HG03460 (cell line): ENCODE data around the gene KCNK6.
A peak's percentile ranks its signal among the peaks of the same experiment; 100 is the strongest.
"Not testable (repeated sequence)": the region's sequence is repeated elsewhere in the genome, so short reads cannot be mapped to it uniquely, and the experiment has no call there.

Experiments
- ATAC-seq: cut with Tn5 transposase; IDR thresholded peaks from one replicate; pipeline ENCODE4 v1.9.1; 2021; ENCODE audit not compliant: unreplicated experiment

KCNK6 gene

DNA sequence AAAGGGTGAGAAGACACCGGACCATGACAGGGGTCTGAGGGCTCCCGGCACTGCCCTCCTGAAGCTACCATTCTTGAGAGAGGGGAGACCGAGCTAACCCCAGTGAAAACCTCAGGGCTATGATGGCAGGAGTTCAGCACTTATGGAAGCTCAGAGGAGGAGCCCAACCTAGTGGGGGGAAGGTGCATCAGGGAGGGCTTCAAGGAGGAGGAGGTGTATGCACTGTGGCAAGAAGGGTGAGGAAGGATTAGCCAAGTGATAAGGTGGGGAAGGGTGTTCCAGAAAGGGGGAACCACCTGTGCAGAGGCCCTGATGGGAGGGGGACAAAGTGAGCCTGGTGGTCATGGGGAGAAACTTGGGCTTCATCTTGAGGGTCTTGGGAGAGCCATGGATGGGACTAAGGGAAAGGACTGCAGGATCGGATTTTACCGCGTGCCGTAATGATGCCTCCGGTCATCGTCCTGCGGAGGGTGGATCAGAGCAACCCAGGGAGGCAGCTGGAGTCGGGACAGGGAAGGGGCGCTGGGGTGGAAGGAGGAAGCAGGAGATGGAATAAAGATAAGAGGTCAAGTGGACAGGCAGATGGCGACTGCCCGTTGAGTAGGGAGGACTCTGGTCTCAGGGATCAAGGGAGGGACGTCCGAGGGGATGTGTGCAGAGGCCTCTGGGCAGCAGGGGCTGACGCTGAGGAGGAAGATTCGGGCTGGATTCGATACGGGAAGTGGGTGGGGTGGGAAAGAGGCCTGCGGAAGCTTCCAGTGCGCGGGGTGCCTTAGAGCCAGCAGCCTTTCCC is 41.4 kb downstream of the KCNK6 start:
- ATAC-seq = no peak

DNA sequence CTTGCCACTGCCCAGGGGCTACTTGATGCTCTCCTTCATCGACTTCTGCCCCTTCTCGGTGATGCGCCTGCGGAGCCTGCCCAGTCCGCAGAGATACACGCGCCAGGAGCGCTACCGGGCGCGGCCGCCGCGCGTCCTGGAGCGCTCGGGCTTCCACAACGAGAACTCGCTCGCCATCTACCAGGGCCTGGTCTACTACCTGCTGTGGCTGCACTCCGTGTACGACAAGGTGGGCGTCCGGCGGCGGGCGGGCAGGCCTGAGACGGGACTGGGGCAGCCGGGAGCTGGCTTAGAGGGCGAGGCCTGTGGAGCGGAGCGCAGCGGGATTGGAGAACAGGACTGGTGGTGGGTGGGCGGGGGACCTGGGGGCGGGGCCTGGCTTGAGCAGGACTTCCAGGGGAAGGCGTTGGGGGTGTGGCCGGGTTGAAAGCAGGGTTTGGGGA is 42.0 kb downstream of the KCNK6 start:
- peak; percentile 58 for ATAC-seq

DNA sequence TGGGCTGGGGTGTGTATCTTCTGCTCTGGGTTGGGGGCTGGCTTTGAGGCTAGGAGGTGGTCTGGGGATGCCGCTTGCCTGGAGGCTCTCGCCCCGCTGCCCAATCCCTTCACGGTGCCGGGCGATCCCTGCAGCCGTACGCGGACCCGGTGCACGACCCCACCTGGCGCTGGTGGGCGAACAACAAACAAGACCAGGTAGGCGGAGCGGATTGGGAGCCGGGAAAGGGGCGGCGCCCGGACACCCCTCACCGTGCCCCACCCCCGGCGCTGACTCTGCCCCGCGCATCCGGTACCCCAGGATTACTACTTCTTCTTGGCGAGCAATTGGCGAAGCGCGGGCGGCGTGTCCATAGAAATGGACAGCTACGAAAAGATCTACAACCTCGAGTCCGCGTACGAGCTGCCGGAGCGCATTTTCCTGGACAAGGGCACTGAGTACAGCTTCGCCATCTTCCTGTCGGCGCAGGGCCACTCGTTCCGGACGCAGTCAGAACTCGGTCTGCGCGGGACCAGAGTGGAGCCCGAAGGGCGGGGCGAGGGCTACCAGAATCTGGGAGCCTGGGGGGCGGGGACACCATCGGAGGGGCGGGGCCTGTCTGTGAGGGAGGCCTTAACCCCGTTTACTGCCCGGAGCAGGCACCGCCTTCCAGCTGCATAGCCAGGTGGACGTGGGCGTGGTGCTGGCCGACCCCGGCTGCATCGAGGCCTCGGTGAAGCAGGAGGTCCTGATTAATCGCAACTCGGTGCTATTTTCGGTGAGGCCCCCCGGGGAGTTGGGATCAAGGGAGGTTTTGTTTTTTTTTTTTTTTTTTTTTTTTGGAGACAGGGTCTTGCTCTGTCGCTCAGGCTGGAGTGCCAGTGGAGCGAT is 42.7 kb downstream of the KCNK6 start:
- ATAC-seq = peak; percentile 41

DNA sequence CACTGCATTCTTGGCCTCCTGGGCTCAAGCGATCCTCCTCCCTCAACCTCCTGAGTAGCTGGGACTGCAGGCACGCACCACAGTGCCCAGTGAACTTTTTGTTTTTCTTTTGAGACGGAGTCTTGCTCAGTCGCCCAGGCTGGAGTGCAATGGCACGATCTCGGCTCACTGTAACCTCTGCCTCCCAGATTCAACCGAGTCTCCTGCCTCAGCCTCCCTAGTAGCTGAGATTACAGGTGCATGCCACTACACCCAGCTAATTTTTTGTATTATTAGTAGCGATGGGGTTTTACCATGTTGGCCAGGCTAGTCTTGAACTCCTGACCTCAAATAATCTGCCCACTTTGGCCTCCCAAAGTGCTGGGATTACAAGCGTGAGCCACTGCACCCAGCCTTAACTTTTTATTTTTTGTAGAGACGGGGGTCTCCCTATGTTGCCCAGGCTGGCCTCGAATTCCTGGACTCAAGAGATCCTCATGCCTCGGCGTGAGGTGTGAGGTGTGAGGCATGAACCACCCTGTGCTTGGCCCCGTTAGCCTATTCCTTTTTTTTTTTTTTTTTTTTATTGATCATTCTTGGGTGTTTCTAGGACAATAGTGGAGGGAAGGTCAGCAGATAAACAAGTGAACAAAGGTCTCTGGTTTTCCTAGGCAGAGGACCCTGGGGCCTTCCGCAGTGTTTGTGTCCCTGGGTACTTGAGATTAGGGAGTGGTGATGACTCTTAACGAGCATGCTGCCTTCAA is 43.5 kb downstream of the KCNK6 start:
- not testable (repeated sequence) for ATAC-seq

DNA sequence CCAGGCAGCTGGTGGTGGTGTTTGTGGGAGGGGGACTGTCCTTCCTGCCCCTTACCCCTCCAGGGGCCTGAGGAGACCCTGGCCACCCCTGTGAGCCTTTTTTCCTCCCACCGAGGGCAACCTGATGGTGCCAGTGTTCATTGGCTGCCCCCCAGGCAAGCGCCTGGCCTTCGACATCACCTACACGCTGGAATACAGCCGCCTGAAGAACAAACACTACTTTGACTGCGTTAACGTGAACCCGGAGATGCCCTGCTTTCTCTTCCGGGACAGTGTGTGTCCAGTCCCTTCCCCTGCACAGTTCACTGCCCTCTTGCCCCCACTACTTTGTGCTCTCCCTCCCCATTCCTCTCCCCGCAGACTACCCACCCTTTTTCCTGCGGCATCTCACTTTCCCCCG is 47.4 kb downstream of the KCNK6 start:
- no peak for ATAC-seq

DNA sequence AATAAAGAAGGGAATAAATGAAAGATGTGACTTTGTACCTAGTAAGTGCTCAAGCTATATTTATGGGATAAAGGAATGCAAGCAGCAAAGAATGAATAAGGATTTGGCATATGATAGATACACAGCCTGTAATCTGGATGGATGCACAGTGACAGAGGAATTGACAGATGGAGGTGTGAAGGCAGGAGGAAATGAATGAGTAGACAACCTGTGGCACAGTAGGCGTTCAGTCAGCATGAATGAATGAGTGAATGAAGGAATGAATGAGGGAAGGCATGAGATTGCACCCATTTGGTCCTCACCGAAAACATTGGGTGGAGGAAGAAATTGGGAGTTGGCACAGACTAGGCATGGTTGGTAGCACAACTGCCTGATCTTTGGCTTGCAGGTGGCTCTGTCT is 49.9 kb downstream of the KCNK6 start:
- no peak for ATAC-seq

DNA sequence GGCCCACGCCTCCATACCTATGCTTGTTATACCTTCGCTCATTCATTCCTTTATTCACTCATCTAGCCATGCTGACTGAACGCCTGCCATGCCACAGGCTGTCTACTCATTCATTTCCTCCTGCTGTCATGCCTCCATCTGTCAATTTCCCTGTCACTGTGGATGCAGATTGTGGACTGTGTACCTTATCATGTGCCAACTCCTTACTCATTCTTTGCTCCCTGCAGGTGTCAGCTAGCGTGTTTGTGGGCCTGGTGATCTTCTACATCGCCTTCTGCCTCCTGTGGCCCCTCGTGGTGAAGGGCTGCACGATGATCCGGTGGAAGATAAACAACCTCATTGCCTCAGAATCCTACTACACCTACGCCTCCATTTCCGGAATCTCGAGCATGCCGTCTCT is 50.7 kb downstream of the KCNK6 start:
- no peak for ATAC-seq

DNA sequence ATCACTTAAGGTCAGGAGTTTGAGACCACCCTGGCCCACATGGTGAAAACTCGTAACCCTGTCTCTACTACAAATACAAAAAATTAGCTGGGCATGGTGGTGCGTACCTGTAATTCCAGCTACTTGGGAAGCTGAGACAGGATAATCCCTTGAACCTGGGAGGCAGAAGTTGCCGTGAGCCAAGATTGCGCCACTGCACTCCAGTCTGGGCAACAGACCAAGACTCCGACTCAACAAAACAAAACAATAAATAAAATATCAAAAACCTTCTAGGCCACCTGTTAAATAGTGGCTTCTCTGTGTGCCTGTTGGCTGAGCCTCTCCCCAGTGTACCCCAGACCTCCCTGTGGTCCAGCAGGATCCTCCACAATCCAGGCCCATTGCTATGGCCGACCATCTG is 51.4 kb downstream of the KCNK6 start:
- no peak for ATAC-seq

DNA sequence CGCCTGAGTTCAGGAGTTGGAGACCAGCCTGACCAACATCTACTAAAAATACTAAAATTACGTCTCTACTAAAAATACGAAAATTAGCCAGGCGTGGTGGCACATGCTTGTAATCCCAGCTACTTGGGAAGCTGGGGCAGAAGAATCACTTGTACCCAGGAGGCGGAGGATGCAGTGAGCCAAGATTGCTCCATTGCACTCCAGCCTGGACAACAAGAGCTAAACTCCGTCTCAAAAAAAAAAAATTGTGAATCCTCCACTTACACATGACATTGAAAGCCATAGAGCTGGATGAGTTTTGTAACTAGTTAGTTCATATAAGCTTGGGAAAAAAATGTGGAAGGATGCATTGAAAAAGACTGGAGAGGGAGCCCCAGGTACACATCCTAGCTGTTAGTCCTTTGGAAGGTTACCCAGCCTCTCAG is 54.3 kb downstream of the KCNK6 start:
- no peak for ATAC-seq

DNA sequence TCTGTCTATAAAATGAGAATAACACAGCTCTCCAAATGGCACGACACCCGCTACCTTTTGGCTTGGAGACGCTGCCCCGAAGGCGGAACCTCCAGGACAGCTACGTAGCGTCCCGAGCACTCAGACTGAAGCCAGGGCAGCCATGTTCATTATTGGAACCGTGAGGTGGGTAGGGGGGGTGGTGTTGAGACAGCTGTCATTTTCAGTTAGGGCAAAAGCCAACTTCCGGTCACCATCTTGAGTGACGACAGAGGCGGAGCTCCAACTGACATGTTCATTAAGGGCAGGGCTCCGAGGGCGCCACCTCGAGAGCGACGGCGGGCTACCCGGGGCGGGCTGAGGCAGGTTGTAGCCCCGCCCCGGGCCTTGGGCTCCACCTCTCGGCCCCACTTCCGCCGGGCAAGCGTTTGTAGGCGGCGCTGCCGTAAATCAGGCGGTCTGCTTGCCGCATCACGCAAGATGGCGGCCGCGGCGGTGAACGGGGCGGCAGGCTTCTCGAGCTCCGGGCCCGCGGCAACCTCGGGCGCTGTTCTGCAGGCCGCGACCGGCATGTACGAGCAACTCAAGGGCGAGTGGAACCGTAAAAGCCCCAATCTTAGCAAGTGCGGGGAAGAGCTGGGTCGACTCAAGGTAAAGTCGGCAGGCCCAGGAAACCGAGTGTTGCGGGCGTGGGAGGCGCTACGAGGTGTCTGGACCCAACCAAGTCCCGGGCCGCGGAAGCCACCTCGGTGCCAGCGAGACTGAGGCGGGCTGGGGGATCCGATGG is 54.9 kb downstream of the KCNK6 start, which contains the start of gene PSMD8:
Gene PSMD8 (plus strand): TSS at position 240 of the 766 bp plus-strand sequence. CDS start 31 bp downstream, at position 271.
- ATAC-seq = peak; percentile 93

DNA sequence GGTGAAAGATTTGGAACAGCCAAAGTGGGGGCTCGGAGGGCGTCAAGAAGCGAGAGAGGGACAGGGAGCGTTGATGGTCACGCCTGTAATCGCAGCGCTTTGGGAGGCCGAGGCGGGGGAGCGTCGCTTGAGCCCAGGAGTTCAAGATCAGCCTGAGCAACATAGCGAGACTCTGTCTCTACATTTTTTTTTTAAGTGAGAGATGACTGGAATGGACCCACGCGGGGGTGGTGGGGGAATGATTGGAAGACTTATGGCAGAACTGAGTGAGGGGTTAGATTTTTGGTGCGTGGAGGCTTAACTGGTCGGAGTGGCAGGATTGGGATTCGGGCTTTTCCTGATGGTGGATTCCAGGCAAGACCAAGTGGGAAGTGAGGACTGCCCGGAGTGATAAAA is 55.5 kb downstream of the KCNK6 start:
- no peak for ATAC-seq

DNA sequence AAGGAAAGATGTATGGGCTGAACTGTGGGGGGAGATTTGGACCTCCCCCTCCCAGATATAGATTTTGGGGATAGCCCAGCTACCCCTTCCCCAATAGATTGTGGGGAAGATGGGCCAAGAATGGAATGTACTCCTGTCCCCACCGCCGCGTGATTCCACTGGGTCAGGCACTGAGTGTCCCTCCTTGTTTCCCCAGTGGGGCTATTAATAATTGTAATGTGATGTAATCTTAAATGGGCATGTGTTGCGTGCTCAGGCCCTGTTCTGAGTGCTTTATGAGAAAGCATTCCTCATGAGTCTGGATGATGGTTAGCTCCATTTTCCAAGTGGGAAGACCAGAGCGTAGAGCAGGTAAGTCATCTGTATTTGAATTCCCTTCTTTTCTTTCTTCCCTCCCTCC is 56.1 kb downstream of the KCNK6 start:
- no peak for ATAC-seq

DNA sequence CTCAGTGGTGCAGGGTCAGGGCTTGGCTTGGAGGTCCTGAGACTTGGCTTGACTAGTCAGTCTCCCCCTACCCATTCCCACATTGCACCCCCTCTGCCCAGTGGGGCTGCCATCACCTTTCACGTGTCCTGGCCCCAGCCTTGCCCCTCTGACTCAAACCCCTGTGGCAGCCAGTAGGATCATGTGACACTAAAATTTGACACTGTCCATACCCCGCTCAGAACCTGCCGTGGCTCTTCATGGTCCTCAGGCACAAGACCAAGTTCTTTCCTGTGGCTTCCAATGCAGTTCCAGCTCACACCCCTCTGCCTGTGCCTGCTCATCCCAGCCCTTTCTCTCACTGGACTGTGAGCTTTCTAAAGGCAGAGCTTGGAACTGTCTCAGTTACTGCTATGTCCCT is 56.9 kb downstream of the KCNK6 start:
- no peak for ATAC-seq

DNA sequence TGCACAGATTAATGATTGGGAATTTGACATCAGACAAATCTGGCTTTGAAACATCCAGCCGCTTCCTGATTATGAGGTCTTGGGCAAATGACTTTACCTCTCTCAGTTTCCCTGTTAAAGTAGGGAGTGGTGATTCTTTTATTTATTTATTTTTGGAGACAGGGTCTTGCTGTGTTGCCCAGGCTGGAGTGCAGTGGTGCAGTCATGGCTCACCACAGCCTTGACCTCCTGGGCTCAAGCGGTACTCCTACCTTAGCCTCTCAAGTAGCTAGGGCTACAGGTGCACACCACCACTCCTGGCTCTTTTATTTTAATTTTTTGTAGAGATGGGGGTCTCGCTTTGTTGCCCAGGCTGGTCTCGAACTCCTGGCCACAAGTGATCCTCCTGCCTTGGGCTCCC is 57.4 kb downstream of the KCNK6 start:
- no peak for ATAC-seq

DNA sequence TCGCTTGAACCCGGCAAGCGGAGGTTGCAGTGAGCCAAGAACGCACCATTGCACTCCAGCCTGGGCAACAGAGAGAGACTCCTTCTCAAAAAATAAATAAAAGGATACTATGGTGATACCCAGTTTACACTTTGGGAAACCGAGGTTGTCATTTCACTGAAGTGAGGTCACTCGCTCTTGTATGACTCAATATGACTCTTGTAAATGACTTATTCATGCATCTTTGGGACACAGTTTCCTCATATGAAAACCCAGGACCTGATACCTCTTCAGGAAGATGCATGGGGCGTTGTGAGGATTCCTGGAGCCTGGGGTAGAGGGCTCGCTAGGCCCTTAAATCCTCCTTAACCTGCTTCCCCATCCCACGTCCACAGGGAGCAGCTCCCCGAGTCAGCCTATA is 59.2 kb downstream of the KCNK6 start:
- no peak for ATAC-seq

DNA sequence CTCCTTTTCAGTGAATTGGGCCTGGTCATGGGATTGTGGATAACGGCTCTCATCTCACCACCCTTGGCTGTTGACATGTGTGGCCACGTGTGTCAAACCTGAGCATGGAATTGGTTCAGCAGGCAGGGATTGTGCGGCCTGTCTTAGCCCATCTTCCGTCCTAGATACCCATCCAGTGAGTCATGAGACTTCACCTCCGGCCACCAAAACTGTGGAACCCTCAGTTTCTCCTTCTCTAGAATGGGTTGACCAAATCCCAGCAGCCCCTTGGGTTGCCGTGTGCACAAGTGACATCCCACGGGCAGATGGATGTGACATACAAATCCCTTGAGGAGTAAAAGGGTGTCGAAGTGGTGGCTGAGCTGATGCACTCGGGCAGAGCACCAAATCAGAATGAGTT is 61.5 kb downstream of the KCNK6 start:
- no peak for ATAC-seq
